ENCODE results near the gene PPP4R4.

GRCh38 chr14:94284221-94284620, 110.1 kb downstream of the PPP4R4 start:
- TF ChIP-seq, protein P1, sequence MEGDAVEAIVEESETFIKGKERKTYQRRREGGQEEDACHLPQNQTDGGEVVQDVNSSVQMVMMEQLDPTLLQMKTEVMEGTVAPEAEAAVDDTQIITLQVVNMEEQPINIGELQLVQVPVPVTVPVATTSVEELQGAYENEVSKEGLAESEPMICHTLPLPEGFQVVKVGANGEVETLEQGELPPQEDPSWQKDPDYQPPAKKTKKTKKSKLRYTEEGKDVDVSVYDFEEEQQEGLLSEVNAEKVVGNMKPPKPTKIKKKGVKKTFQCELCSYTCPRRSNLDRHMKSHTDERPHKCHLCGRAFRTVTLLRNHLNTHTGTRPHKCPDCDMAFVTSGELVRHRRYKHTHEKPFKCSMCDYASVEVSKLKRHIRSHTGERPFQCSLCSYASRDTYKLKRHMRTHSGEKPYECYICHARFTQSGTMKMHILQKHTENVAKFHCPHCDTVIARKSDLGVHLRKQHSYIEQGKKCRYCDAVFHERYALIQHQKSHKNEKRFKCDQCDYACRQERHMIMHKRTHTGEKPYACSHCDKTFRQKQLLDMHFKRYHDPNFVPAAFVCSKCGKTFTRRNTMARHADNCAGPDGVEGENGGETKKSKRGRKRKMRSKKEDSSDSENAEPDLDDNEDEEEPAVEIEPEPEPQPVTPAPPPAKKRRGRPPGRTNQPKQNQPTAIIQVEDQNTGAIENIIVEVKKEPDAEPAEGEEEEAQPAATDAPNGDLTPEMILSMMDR (IDR thresholded peaks at IDR 0.05; ENCODE audit: insufficient read depth, low read length), result no peak
- TF ChIP-seq POLR2AphosphoS5 (IDR thresholded peaks at IDR 0.05; ENCODE audit: low read depth), result no peak

All from HL-60 (cell line).